Suprapubic skin (tissue), 4 donors: Measurements from ENCODE around the gene LCP1. TPM values are rescaled to one million over a fixed set of nuclear protein-coding genes. Genes with fewer than 3 reads are reported as not detected.

ENCODE experiments used
- DNase-seq, 2 donors: peaks; one replicate each; pipeline ENCODE4 v3.0.0-alpha.2; 2019; ENCODE audit warnings: low spot score in 2 of 2
- H3K27ac ChIP-seq: fragments of 200-600 bp; sonication (generic); one replicate; pipeline ENCODE4 v1.5.1; 2019
- H3K27me3 ChIP-seq: fragments of 200-600 bp; sonication (generic); one replicate; pipeline ENCODE4 v1.5.1; 2019
- H3K36me3 ChIP-seq: fragments of 200-600 bp; sonication (generic); one replicate; pipeline ENCODE4 v1.5.1; 2019
- H3K4me1 ChIP-seq: fragments of 200-600 bp; sonication (generic); one replicate; pipeline ENCODE4 v1.5.1; 2019
- H3K4me3 ChIP-seq: fragments of 200-600 bp; sonication (generic); one replicate; pipeline ENCODE4 v1.5.1; 2019; ENCODE audit warnings: mild to moderate bottlenecking
- H3K9me3 ChIP-seq: fragments of 200-600 bp; sonication (generic); one replicate; pipeline ENCODE4 v1.5.1; 2019
- CTCF ChIP-seq, 2 donors: fragments of 200-600 bp in 1 of 2; fragments of 450-650 bp in 1 of 2; sonication (generic) in 1 of 2; IDR thresholded peaks; one replicate each; pipeline ENCODE4 v1.5.1; 2016 to 2019; ENCODE audit warnings: antibody characterized with exemption in 2 of 2, mild to moderate bottlenecking in 1 of 2, moderate library complexity in 1 of 2
- EP300 ChIP-seq: sonication (generic); formaldehyde crosslinking; IDR thresholded peaks from one replicate; pipeline ENCODE4 v1.6.1; 2017; ENCODE audit warnings: antibody characterized with exemption
- POLR2A ChIP-seq, 2 donors: fragments of 450-650 bp; IDR thresholded peaks; one replicate each; pipeline ENCODE4 v1.6.1; 2017; ENCODE audit warnings: antibody characterized with exemption in 2 of 2, mild to moderate bottlenecking in 2 of 2, moderate library complexity in 2 of 2
- POLR2AphosphoS5 ChIP-seq, 3 donors: sonication (generic); formaldehyde crosslinking; IDR thresholded peaks; one replicate each; pipeline ENCODE4 v1.6.1; 2017; ENCODE audit warnings: antibody characterized with exemption in 3 of 3
- WGBS: methylation state at CpG from one replicate; pipeline ENCODE4 v1.1.5; 2018; 5-methylcytosine and 5-hydroxymethylcytosine counted together
- total RNA-seq, 4 donors: library from RNA; depleted of rRNA; stranded (reverse); fragments of >200 nt; gene quantifications; one replicate each; pipeline ENCODE4 v1.1.0, GENCODE V29; 2016

The LCP1 gene
- total RNA-seq, 4 donors from 2014 or later, result 16.1 to 50.2 (median 27.4) TPM

GRCh38 chr13:46149272-46150133, 32.5 kb downstream of the LCP1 start:
- Histone ChIP-seq H3K27me3 (no peaks in the 10 kb centered on the region), H3K36me3 (no peaks in the 10 kb centered on the region), H3K4me3 (no peak overlapping the region), H3K27ac (no peak overlapping the region), H3K9me3 (no peaks in the 10 kb centered on the region), H3K4me1 (no peaks in the 10 kb centered on the region)
- TF ChIP-seq POLR2AphosphoS5 (IDR thresholded peaks at IDR 0.05) (no peak), EP300 (no peak), POLR2A (IDR thresholded peaks at IDR 0.05) (no peak), CTCF (IDR thresholded peaks at IDR 0.05) (no peak)
- DNase-seq, result no peak
- WGBS, result 50% methylated on average over 7 of the region's 7 CpGs

- H3K4me1 ChIP-seq, result no peaks in the 10 kb centered on the region
- no peaks in the 10 kb centered on the region for H3K36me3 ChIP-seq
- TF ChIP-seq POLR2A (IDR thresholded peaks at IDR 0.05) (no peak), CTCF (IDR thresholded peaks at IDR 0.05) (no peak), POLR2AphosphoS5 (IDR thresholded peaks at IDR 0.05) (no peak), EP300 (no peak)
- no peak overlapping the region for H3K4me3 ChIP-seq
- WGBS, result 29% methylated on average over 3 of the region's 3 CpGs
- DNase-seq, result no peak
- no peaks in the 10 kb centered on the region for H3K9me3 ChIP-seq
- H3K27ac ChIP-seq, result no peak overlapping the region
- H3K27me3 ChIP-seq, result no peaks in the 10 kb centered on the region
Measured at GRCh38 chr13:46146898-46147297, 35.1 kb downstream of the LCP1 start.

- WGBS, result 90% methylated on average over 2 of the region's 2 CpGs
- no peaks in the 10 kb centered on the region for H3K4me1 ChIP-seq
Measured at GRCh38 chr13:46145950-46146349, 36.0 kb downstream of the LCP1 start.

GRCh38 chr13:46145135-46145534, 36.8 kb downstream of the LCP1 start:
- TF ChIP-seq CTCF (IDR thresholded peaks at IDR 0.05) (no peak), EP300 (no peak), POLR2AphosphoS5 (IDR thresholded peaks at IDR 0.05) (no peak), POLR2A (IDR thresholded peaks at IDR 0.05) (no peak)
- no peaks in the 10 kb centered on the region for H3K27me3 ChIP-seq
- no peaks in the 10 kb centered on the region for H3K9me3 ChIP-seq
- no peaks in the 10 kb centered on the region for H3K36me3 ChIP-seq
- whole genome bisulfite sequencing, result 69% methylated on average over 4 of the region's 4 CpGs
- no peak overlapping the region for H3K27ac ChIP-seq
- no peak overlapping the region for H3K4me3 ChIP-seq
- DNase-seq, result no peak
- H3K4me1 ChIP-seq, result no peaks in the 10 kb centered on the region

More at GRCh38 chr13:46145950-46146349, 36.0 kb downstream of the LCP1 start:
- Histone ChIP-seq H3K27ac (no peak overlapping the region), H3K4me3 (no peak overlapping the region), H3K36me3 (no peaks in the 10 kb centered on the region), H3K27me3 (no peaks in the 10 kb centered on the region), H3K9me3 (no peaks in the 10 kb centered on the region)
- no peak for TF ChIP-seq CTCF (IDR thresholded peaks at IDR 0.05)
- no peak for TF ChIP-seq EP300
- no peak for TF ChIP-seq POLR2A (IDR thresholded peaks at IDR 0.05)
- no peak for TF ChIP-seq POLR2AphosphoS5 (IDR thresholded peaks at IDR 0.05)
- no peak for DNase-seq

GRCh38 chr13:46143184-46143701, 38.7 kb downstream of the LCP1 start:
- Histone ChIP-seq H3K36me3 (no peaks in the 10 kb centered on the region), H3K4me3 (no peak overlapping the region), H3K27ac (no peak overlapping the region), H3K9me3 (no peaks in the 10 kb centered on the region), H3K4me1 (no peaks in the 10 kb centered on the region), H3K27me3 (no peaks in the 10 kb centered on the region)
- WGBS, result 82% methylated on average over 4 of the region's 4 CpGs
- no peak for DNase-seq
- TF ChIP-seq POLR2AphosphoS5 (IDR thresholded peaks at IDR 0.05) (no peak), CTCF (IDR thresholded peaks at IDR 0.05) (no peak), EP300 (no peak), POLR2A (IDR thresholded peaks at IDR 0.05) (no peak)
